ENCODE measurements around the gene ASB11.

GRCh38 chrX:15298201-15298600 is 17.2 kb downstream of the ASB11 start:
- TF ChIP-seq NFIC (IDR thresholded peaks at IDR 0.05) (no peak), EP300 (IDR thresholded peaks at IDR 0.05; ENCODE audit: borderline replicate concordance) (no peak)

Measured in Ishikawa (cell line).